Measurements from ENCODE around the gene FAM20B.
"Not testable (repeated sequence)": the region's sequence is repeated elsewhere in the genome, so short reads cannot be mapped to it uniquely, and the experiment has no call there.

Gene FAM20B

GRCh38 chr1:179025125-179025974, at the start of gene FAM20B:
FAM20B (plus strand) TSS chr1:179025894; CDS start chr1:179043848, 17,954 bp downstream.
- DNase-seq (ENCODE audit: low read depth), result peak; percentile 89

- no peak for DNase-seq (ENCODE audit: low read depth)
Measured at GRCh38 chr1:178976541-178976940, 49.2 kb upstream of the FAM20B start.

GRCh38 chr1:178986204-178986603, 39.5 kb upstream of the FAM20B start:
- no peak for DNase-seq (ENCODE audit: low read depth)

- DNase-seq (ENCODE audit: low read depth), result not testable (repeated sequence)
Measured at GRCh38 chr1:178988198-178988597, 37.5 kb upstream of the FAM20B start.

GRCh38 chr1:178993559-178993958, 32.1 kb upstream of the FAM20B start:
- DNase-seq (ENCODE audit: low read depth), result no peak

- no peak for DNase-seq (ENCODE audit: low read depth)
Measured at GRCh38 chr1:178997428-178997827, 28.3 kb upstream of the FAM20B start.

- no peak for DNase-seq (ENCODE audit: low read depth)
Measured at GRCh38 chr1:178998295-178998694, 27.4 kb upstream of the FAM20B start.

GRCh38 chr1:178999061-178999460, 26.6 kb upstream of the FAM20B start:
- DNase-seq (ENCODE audit: low read depth), result no peak

- DNase-seq (ENCODE audit: low read depth), result no peak
Measured at GRCh38 chr1:179001451-179001850, 24.2 kb upstream of the FAM20B start.

GRCh38 chr1:179002064-179002463, 23.6 kb upstream of the FAM20B start:
- not testable (repeated sequence) for DNase-seq (ENCODE audit: low read depth)

- DNase-seq (ENCODE audit: low read depth), result peak; percentile 57
Measured at GRCh38 chr1:179002552-179003345, 22.9 kb upstream of the FAM20B start.

GRCh38 chr1:179003512-179004066, 22.1 kb upstream of the FAM20B start:
- no peak for DNase-seq (ENCODE audit: low read depth)

- DNase-seq (ENCODE audit: low read depth), result no peak
Measured at GRCh38 chr1:179007233-179007632, 18.5 kb upstream of the FAM20B start.

- no peak for DNase-seq (ENCODE audit: low read depth)
Measured at GRCh38 chr1:179010671-179011070, 15.0 kb upstream of the FAM20B start.

- no peak for DNase-seq (ENCODE audit: low read depth)
Measured at GRCh38 chr1:179012038-179012437, 13.7 kb upstream of the FAM20B start.

- DNase-seq (ENCODE audit: low read depth), result no peak
Measured at GRCh38 chr1:179014123-179014522, 11.6 kb upstream of the FAM20B start.

- no peak for DNase-seq (ENCODE audit: low read depth)
Measured at GRCh38 chr1:179015396-179015795, 10.3 kb upstream of the FAM20B start.

GRCh38 chr1:179016706-179017382, 8.8 kb upstream of the FAM20B start:
- no peak for DNase-seq (ENCODE audit: low read depth)

- DNase-seq (ENCODE audit: low read depth), result no peak
Measured at GRCh38 chr1:179017383-179018326, 8.0 kb upstream of the FAM20B start.

- DNase-seq (ENCODE audit: low read depth), result no peak
Measured at GRCh38 chr1:179021873-179022272, 3.8 kb upstream of the FAM20B start.

Measured in activated gamma-delta T cell treated with anti-CD3 and anti-CD28 coated beads, Interleukin-2, amount 50 U/mL, for 16 hours (primary cell).